ENCODE results near the gene DELE1.

DELE1 gene

GRCh38 chr5:141916522-141916921 is 7.1 kb upstream of the DELE1 start:
- H3K36me3 ChIP-seq (ENCODE audit: insufficient read depth, low read length): no peaks in the 10 kb centered on the region
- H3K27me3 ChIP-seq (ENCODE audit: insufficient read depth, low read length, poor library complexity): peaks cover 6% of the 10 kb centered on the region
- H3K4me1 ChIP-seq (ENCODE audit: insufficient read depth, low read length): no peaks in the 10 kb centered on the region
- H3K4me2 ChIP-seq (ENCODE audit: insufficient read depth, low read length): no peak overlapping the region
- no peak overlapping the region for H3K9ac ChIP-seq (ENCODE audit: low read depth, low read length)
- no peak overlapping the region for H3K27ac ChIP-seq (ENCODE audit: low read length)
- no peaks in the 10 kb centered on the region for H3K9me3 ChIP-seq (ENCODE audit: insufficient read depth, low read length, severe bottlenecking)
- ATAC-seq (ENCODE audit: insufficient read depth, low read depth) (no peak), DNase-seq (no peak)
- no peak overlapping the region for H3K4me3 ChIP-seq (ENCODE audit: low read depth in 1 of 2, low read length in 2 of 2)
- H3K79me2 ChIP-seq (ENCODE audit: insufficient read depth, low read length): no peaks in the 10 kb centered on the region
- no peak overlapping the region for H2AFZ ChIP-seq (ENCODE audit: low read depth, low read length)
- no peaks in the 10 kb centered on the region for H4K20me1 ChIP-seq (ENCODE audit: insufficient read depth, low read length)
- TF ChIP-seq EZH2 (IDR thresholded peaks at IDR 0.05; ENCODE audit: borderline replicate concordance, low read depth, low read length, severe bottlenecking) (no peak), CTCF (IDR thresholded peaks at IDR 0.05; ENCODE audit: borderline replicate concordance, extremely low read depth, low read length, poor library complexity, severe bottlenecking) (no peak)

GRCh38 chr5:141917760-141918159 is 5.9 kb upstream of the DELE1 start:
- no peak for ATAC-seq (ENCODE audit: insufficient read depth, low read depth)

GRCh38 chr5:141919218-141920119 is 4.2 kb upstream of the DELE1 start:
- Histone ChIP-seq H4K20me1 (ENCODE audit: insufficient read depth, low read length) (no peaks in the 10 kb centered on the region), H3K9ac (ENCODE audit: low read depth, low read length) (no peak overlapping the region), H3K4me3 (ENCODE audit: low read depth in 1 of 2, low read length in 2 of 2) (no peak overlapping the region), H3K9me3 (ENCODE audit: insufficient read depth, low read length, severe bottlenecking) (no peaks in the 10 kb centered on the region), H3K27ac (ENCODE audit: low read length) (no peak overlapping the region), H2AFZ (ENCODE audit: low read depth, low read length) (no peak overlapping the region), H3K4me1 (ENCODE audit: insufficient read depth, low read length) (peaks cover 15% of the 10 kb centered on the region), H3K4me2 (ENCODE audit: insufficient read depth, low read length) (no peak overlapping the region), H3K27me3 (ENCODE audit: insufficient read depth, low read length, poor library complexity) (peaks cover under 1% of the 10 kb centered on the region), H3K79me2 (ENCODE audit: insufficient read depth, low read length) (peaks cover 3% of the 10 kb centered on the region), H3K36me3 (ENCODE audit: insufficient read depth, low read length) (no peaks in the 10 kb centered on the region; the same call in 1 of the 2 replicates)
- TF ChIP-seq CTCF (IDR thresholded peaks at IDR 0.05; ENCODE audit: borderline replicate concordance, extremely low read depth, low read length, poor library complexity, severe bottlenecking) (no peak), EZH2 (IDR thresholded peaks at IDR 0.05; ENCODE audit: borderline replicate concordance, low read depth, low read length, severe bottlenecking) (no peak)
- DNase-seq (no peak), ATAC-seq (ENCODE audit: insufficient read depth, low read depth) (no peak)

More at GRCh38 chr5:141917760-141918159, 5.9 kb upstream of the DELE1 start:
- Histone ChIP-seq H3K9ac (ENCODE audit: low read depth, low read length) (no peak overlapping the region), H3K4me1 (ENCODE audit: insufficient read depth, low read length) (peaks cover 4% of the 10 kb centered on the region), H4K20me1 (ENCODE audit: insufficient read depth, low read length) (no peaks in the 10 kb centered on the region), H3K4me3 (ENCODE audit: low read depth in 1 of 2, low read length in 2 of 2) (no peak overlapping the region), H3K4me2 (ENCODE audit: insufficient read depth, low read length) (no peak overlapping the region), H3K27me3 (ENCODE audit: insufficient read depth, low read length, poor library complexity) (peaks cover 4% of the 10 kb centered on the region), H3K27ac (ENCODE audit: low read length) (no peak overlapping the region), H3K9me3 (ENCODE audit: insufficient read depth, low read length, severe bottlenecking) (no peaks in the 10 kb centered on the region), H3K79me2 (ENCODE audit: insufficient read depth, low read length) (no peaks in the 10 kb centered on the region), H2AFZ (ENCODE audit: low read depth, low read length) (no peak overlapping the region), H3K36me3 (ENCODE audit: insufficient read depth, low read length) (no peaks in the 10 kb centered on the region)
- DNase-seq: no peak
- no peak for TF ChIP-seq EZH2 (IDR thresholded peaks at IDR 0.05; ENCODE audit: borderline replicate concordance, low read depth, low read length, severe bottlenecking)
- TF ChIP-seq CTCF (IDR thresholded peaks at IDR 0.05; ENCODE audit: borderline replicate concordance, extremely low read depth, low read length, poor library complexity, severe bottlenecking): no peak
